Measurements from ENCODE around the gene FOXK1. TPM values are rescaled to one million over a fixed set of nuclear protein-coding genes. Genes with fewer than 3 reads are reported as not detected.

Gene FOXK1
- polyA plus RNA-seq, 3 donors, result 0.33 to 16.8 (median 0.76) TPM

DNA sequence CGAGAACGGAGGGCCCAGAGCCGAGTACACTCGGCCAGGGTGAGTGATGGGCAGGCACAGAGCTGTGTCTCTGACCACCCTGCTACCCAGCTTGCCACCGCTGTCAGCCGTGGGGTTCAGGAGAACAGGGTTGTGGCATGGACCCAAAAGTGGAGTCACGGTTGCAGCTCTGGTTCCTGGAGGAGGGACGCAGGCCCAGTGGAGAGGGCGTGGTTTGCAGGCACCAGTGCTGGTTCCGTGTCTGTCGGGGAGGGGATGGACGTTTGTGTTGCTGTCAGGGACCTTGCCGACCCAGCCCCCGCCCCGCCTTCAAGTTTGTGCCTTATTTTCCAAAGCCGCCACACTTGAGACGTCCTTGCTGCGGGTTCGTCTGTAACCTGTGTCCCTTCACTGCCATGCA is 48.2 kb downstream of the FOXK1 start:
- Mint-ChIP-seq H3K36me3 (peaks cover 18 to 43% of the 10 kb centered on the region in 2 donors), H3K4me3 (no peak overlapping the region), H3K9me3 (peaks cover 0 to 4% (median 0%) of the 10 kb centered on the region in 7 donors), H3K27ac (peak overlapping the region in 1 of 7 donors; percentile 46), H3K4me1 (peaks cover 48% of the 10 kb centered on the region), H3K27me3 (ENCODE audit: low read depth in 3 of 3) (no peaks in the 10 kb centered on the region)
- Histone ChIP-seq H3K9me3 (replicated peaks in 1 of 2; ENCODE audit: control insufficient read depth in 1 of 2, insufficient read depth in 1 of 2, low read length in 2 of 2) (no peaks in the 10 kb centered on the region), H3K9ac (ENCODE audit: insufficient read depth, low read length, poor library complexity, severe bottlenecking) (no peak overlapping the region), H3K4me3 (replicated peaks in 1 of 3; ENCODE audit: low read depth in 2 of 3, low read length in 3 of 3) (no peak overlapping the region), H3K36me3 (replicated peaks in 1 of 2; ENCODE audit: control insufficient read depth in 1 of 2, insufficient read depth in 2 of 2, low read length in 2 of 2) (peaks cover 4 to 40% of the 10 kb centered on the region in 2 donors), H3K79me2 (ENCODE audit: insufficient read depth, low read length) (peaks cover 93% of the 10 kb centered on the region), H3K4me2 (replicated peaks; ENCODE audit: extremely low read depth, low read length, poor library complexity, severe bottlenecking) (no peak overlapping the region), H3K4me1 (ENCODE audit: control insufficient read depth in 1 of 2, insufficient read depth in 2 of 2, low read length in 2 of 2) (peaks cover 30 to 40% of the 10 kb centered on the region in 2 donors), H3K27me3 (ENCODE audit: control insufficient read depth in 2 of 2, insufficient read depth in 2 of 2, low read length in 2 of 2) (no peaks in the 10 kb centered on the region), H4K20me1 (ENCODE audit: insufficient read depth, low read length) (peaks cover 86% of the 10 kb centered on the region), H2AFZ (ENCODE audit: insufficient read depth, low read depth, low read length, poor library complexity, severe bottlenecking) (no peak overlapping the region), H3K27ac (ENCODE audit: low read depth in 1 of 2, low read length in 2 of 2) (peak overlapping the region in 1 of 2 donors; percentile 22)
- DNase-seq, result no peak
- TF ChIP-seq, protein P1, sequence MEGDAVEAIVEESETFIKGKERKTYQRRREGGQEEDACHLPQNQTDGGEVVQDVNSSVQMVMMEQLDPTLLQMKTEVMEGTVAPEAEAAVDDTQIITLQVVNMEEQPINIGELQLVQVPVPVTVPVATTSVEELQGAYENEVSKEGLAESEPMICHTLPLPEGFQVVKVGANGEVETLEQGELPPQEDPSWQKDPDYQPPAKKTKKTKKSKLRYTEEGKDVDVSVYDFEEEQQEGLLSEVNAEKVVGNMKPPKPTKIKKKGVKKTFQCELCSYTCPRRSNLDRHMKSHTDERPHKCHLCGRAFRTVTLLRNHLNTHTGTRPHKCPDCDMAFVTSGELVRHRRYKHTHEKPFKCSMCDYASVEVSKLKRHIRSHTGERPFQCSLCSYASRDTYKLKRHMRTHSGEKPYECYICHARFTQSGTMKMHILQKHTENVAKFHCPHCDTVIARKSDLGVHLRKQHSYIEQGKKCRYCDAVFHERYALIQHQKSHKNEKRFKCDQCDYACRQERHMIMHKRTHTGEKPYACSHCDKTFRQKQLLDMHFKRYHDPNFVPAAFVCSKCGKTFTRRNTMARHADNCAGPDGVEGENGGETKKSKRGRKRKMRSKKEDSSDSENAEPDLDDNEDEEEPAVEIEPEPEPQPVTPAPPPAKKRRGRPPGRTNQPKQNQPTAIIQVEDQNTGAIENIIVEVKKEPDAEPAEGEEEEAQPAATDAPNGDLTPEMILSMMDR (IDR thresholded peaks at IDR 0.05), result no peak
- 94% methylated on average over 18 of the region's 19 CpGs for WGBS (ENCODE audit: insufficient coverage)
- intact Hi-C loops (cut with micrococcal nuclease), result no loop called here

GRCh38 chr7:4730971-4731370 is 48.9 kb downstream of the FOXK1 start:
- H3K27me3 ChIP-seq (ENCODE audit: control insufficient read depth in 2 of 2, insufficient read depth in 2 of 2, low read length in 2 of 2), result no peaks in the 10 kb centered on the region
- H3K79me2 ChIP-seq (ENCODE audit: insufficient read depth, low read length), result peaks cover 98% of the 10 kb centered on the region
- H3K4me3 ChIP-seq (replicated peaks in 1 of 3; ENCODE audit: low read depth in 2 of 3, low read length in 3 of 3), result no peak overlapping the region
- intact Hi-C loops (cut with micrococcal nuclease), result no loop called here
- WGBS (ENCODE audit: insufficient coverage), result 73% methylated on average over 7 of the region's 10 CpGs
- H3K9me3 ChIP-seq (replicated peaks in 1 of 2; ENCODE audit: control insufficient read depth in 1 of 2, insufficient read depth in 1 of 2, low read length in 2 of 2), result no peaks in the 10 kb centered on the region
- no peak overlapping the region for H3K4me2 ChIP-seq (replicated peaks; ENCODE audit: extremely low read depth, low read length, poor library complexity, severe bottlenecking)
- Mint-ChIP-seq H3K4me1 (peaks cover 43% of the 10 kb centered on the region), H3K27ac (peak overlapping the region in 1 of 7 donors; percentile 42), H3K36me3 (peaks cover 22 to 47% of the 10 kb centered on the region in 2 donors), H3K9me3 (peaks cover 0 to 4% (median 0%) of the 10 kb centered on the region in 7 donors), H3K27me3 (ENCODE audit: low read depth in 3 of 3) (no peaks in the 10 kb centered on the region), H3K4me3 (no peak overlapping the region)
- peaks cover 4 to 43% of the 10 kb centered on the region in 2 donors for H3K36me3 ChIP-seq (replicated peaks in 1 of 2; ENCODE audit: control insufficient read depth in 1 of 2, insufficient read depth in 2 of 2, low read length in 2 of 2)
- peaks cover 87% of the 10 kb centered on the region for H4K20me1 ChIP-seq (ENCODE audit: insufficient read depth, low read length)
- no peak overlapping the region for H3K9ac ChIP-seq (ENCODE audit: insufficient read depth, low read length, poor library complexity, severe bottlenecking)
- no peak overlapping the region for H3K27ac ChIP-seq (ENCODE audit: low read depth in 1 of 2, low read length in 2 of 2)
- H3K4me1 ChIP-seq (ENCODE audit: control insufficient read depth in 1 of 2, insufficient read depth in 2 of 2, low read length in 2 of 2), result peaks cover 26 to 35% of the 10 kb centered on the region in 2 donors
- DNase-seq, result no peak
- TF ChIP-seq, protein P1 (IDR thresholded peaks at IDR 0.05), result no peak
- H2AFZ ChIP-seq (ENCODE audit: insufficient read depth, low read depth, low read length, poor library complexity, severe bottlenecking), result no peak overlapping the region
